Lower lobe of right lung (tissue), 2 donors: ENCODE data around the gene CADPS2. TPM values are rescaled to one million over a fixed set of nuclear protein-coding genes. Genes with fewer than 3 reads are reported as not detected.

Experiments used
- ATAC-seq, 2 donors: fragments of 200-7000 bp; cut with Tn5 transposase; one replicate each; pipeline ENCODE4 v1.9.1; 2020 to 2022; ENCODE audit warnings: mild to moderate bottlenecking in 2 of 2, moderate library complexity in 2 of 2
- DNase-seq: peaks from one replicate; pipeline ENCODE4 v3.0.0-alpha.2; 2020
- H3K27ac ChIP-seq: fragments of 200-600 bp; one replicate; pipeline ENCODE4 v1.8.0; 2022
- H3K27me3 ChIP-seq: fragments of 200-600 bp; one replicate; pipeline ENCODE4 v1.8.0; 2022; ENCODE audit warnings: low read depth
- H3K36me3 ChIP-seq: fragments of 200-600 bp; one replicate; pipeline ENCODE4 v1.8.0; 2022; ENCODE audit warnings: mild to moderate bottlenecking
- H3K4me1 ChIP-seq: fragments of 200-600 bp; one replicate; pipeline ENCODE4 v1.8.0; 2022
- H3K4me3 ChIP-seq: fragments of 200-600 bp; one replicate; pipeline ENCODE4 v1.8.0; 2022; ENCODE audit warnings: mild to moderate bottlenecking
- H3K9me3 ChIP-seq: fragments of 200-600 bp; one replicate; pipeline ENCODE4 v1.8.0; 2022
- CTCF ChIP-seq: fragments of 200-600 bp; IDR thresholded peaks from one replicate; pipeline ENCODE4 v1.8.0; 2022; ENCODE audit warnings: antibody characterized with exemption, mild to moderate bottlenecking
- intact Hi-C: fragments of 100-400 bp; cut with DNase I; formaldehyde crosslinking; loops from one replicate; pipeline ENCODE4 v1.11.0; 2022
- total RNA-seq: library from RNA; stranded (reverse); fragmentation: NEBNext Ultra II Directional; extraction: Animal tissue kit (Norgen Biotek cat#: 25700); gene quantifications from one replicate; pipeline ENCODE4 v1.2.1, GENCODE V29; 2021
- donor health status: DM: no; HTN: yes; CAD: no; lungs with severe emphysema.

The CADPS2 gene
- total RNA-seq, 1 donor from 2014 or later = 41.1 TPM

GRCh38 chr7:122702872-122703510, 183.3 kb downstream of the CADPS2 start, which contains the start of gene RNF148:
RNF148 (minus strand) TSS chr7:122702922; CDS start chr7:122702750, 172 bp downstream.
- no peak for TF ChIP-seq CTCF

GRCh38 chr7:122699017-122699416, 187.2 kb downstream of the CADPS2 start, which contains the start of gene RNF133:
RNF133 (minus strand) TSS chr7:122699117; CDS start chr7:122698918, 199 bp downstream.
- Histone ChIP-seq H3K4me1 (no peaks in the 10 kb centered on the region), H3K9me3 (no peaks in the 10 kb centered on the region), H3K4me3 (no peak within 1 kb of the TSS), H3K36me3 (no peaks in the 10 kb centered on the region), H3K27ac (no peak within 1 kb of the TSS), H3K27me3 (no peaks in the 10 kb centered on the region)
- ATAC-seq (no peak), DNase-seq (no peak)
- intact Hi-C loops = no loop called here
- no peak for TF ChIP-seq CTCF

More at GRCh38 chr7:122702872-122703510, 183.3 kb downstream of the CADPS2 start, which contains the start of gene RNF148:
- H3K4me1 ChIP-seq = no peaks in the 10 kb centered on the region
- no peak within 1 kb of the TSS for H3K27ac ChIP-seq
- H3K36me3 ChIP-seq = no peaks in the 10 kb centered on the region
- H3K27me3 ChIP-seq = no peaks in the 10 kb centered on the region
- ATAC-seq = no peak
- no peaks in the 10 kb centered on the region for H3K9me3 ChIP-seq
- H3K4me3 ChIP-seq = no peak within 1 kb of the TSS
- no peak for DNase-seq
- intact Hi-C loops = no loop called here

- intact Hi-C loops = no loop called here
- no peak overlapping the region for H3K27ac ChIP-seq
- H3K36me3 ChIP-seq = no peaks in the 10 kb centered on the region
- no peak for TF ChIP-seq CTCF
- H3K4me1 ChIP-seq = no peaks in the 10 kb centered on the region
- no peaks in the 10 kb centered on the region for H3K27me3 ChIP-seq
- H3K9me3 ChIP-seq = no peaks in the 10 kb centered on the region
- peak in 1 of 2 donors; percentile 12 for ATAC-seq
- no peak for DNase-seq
- H3K4me3 ChIP-seq = no peak overlapping the region
Observed at GRCh38 chr7:122695816-122696215, 190.4 kb downstream of the CADPS2 start.

GRCh38 chr7:122694697-122695096, 191.6 kb downstream of the CADPS2 start:
- no peak for TF ChIP-seq CTCF
- ATAC-seq (no peak), DNase-seq (no peak)
- no peaks in the 10 kb centered on the region for H3K9me3 ChIP-seq
- intact Hi-C loops = no loop called here
- no peak overlapping the region for H3K27ac ChIP-seq
- no peaks in the 10 kb centered on the region for H3K4me1 ChIP-seq
- H3K4me3 ChIP-seq = no peak overlapping the region
- H3K27me3 ChIP-seq = no peaks in the 10 kb centered on the region
- no peaks in the 10 kb centered on the region for H3K36me3 ChIP-seq

- intact Hi-C loops = no loop called here
- H3K27me3 ChIP-seq = no peaks in the 10 kb centered on the region
- TF ChIP-seq CTCF = no peak
- H3K27ac ChIP-seq = no peak overlapping the region
- H3K36me3 ChIP-seq = no peaks in the 10 kb centered on the region
- H3K4me1 ChIP-seq = no peaks in the 10 kb centered on the region
- H3K4me3 ChIP-seq = no peak overlapping the region
- DNase-seq = no peak
- no peak for ATAC-seq
- H3K9me3 ChIP-seq = no peaks in the 10 kb centered on the region
Observed at GRCh38 chr7:122692769-122693309, 193.4 kb downstream of the CADPS2 start.
